IPS-15b (cell line): Measurements from ENCODE around the gene PRKAA2.

Experiments used
- H3K27me3 ChIP-seq: one replicate; pipeline ENCODE4 v1.6.1; 2013; ENCODE audit warnings: low read length; ENCODE audit not compliant: control insufficient read depth, insufficient read depth
- H3K36me3 ChIP-seq: one replicate; pipeline ENCODE4 v1.6.1; 2013; ENCODE audit warnings: low read length; ENCODE audit not compliant: control insufficient read depth, insufficient read depth
- H3K4me1 ChIP-seq: one replicate; pipeline ENCODE4 v1.6.1; 2013; ENCODE audit warnings: mild to moderate bottlenecking, low read length; ENCODE audit not compliant: control insufficient read depth, insufficient read depth
- H3K4me3 ChIP-seq: one replicate; pipeline ENCODE4 v1.5.1; 2013; ENCODE audit warnings: low read depth, low read length
- H3K9ac ChIP-seq: one replicate; pipeline ENCODE4 v1.6.1; 2013; ENCODE audit warnings: low read depth, mild to moderate bottlenecking, low read length
- H3K9me3 ChIP-seq: one replicate; pipeline ENCODE4 v1.6.1; 2013; ENCODE audit warnings: mild to moderate bottlenecking, low read length; ENCODE audit not compliant: control insufficient read depth, insufficient read depth

The PRKAA2 gene

DNA sequence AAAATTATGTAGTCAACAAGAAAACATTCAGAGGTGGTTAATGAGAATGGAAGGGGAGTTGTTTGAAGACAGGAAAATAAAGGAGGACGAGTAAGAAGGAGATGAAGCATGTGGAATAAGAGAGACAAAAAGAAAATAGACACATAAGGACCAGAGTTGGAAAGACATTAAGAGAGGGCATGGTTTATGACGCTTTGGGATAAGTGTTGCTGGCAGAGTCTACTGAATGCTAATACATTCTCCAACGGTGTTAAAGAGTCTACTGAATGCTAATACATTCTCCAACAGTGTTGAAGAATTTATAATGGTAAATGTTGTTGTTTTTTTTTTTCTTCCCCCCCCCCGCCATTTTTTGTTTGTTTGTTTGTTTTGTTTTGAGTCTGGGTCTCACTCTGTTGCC lies 13.1 kb downstream of the PRKAA2 start:
- Histone ChIP-seq H3K27me3 (no peaks in the 10 kb centered on the region), H3K4me3 (no peak overlapping the region), H3K36me3 (no peaks in the 10 kb centered on the region), H3K9ac (no peak overlapping the region), H3K9me3 (no peaks in the 10 kb centered on the region), H3K4me1 (no peaks in the 10 kb centered on the region)

DNA sequence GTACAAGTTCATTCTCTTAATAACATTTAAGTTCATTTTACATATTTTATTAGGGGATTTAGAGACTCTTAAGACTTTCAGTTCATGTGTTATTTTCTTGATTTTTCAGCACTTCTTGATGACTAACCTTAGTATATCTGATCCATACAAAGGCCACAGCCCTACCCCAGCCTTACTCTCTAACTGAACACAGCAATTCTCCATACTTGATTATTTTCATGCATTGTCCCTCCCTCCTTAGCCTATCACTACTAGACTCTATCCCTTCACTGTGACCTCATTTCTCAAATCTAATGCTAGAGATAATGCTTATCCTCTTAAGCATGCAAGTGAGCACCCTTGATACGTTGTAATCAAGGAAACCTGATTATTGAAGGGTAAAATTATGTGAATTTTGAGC lies 15.2 kb downstream of the PRKAA2 start:
- Histone ChIP-seq H3K9me3 (no peaks in the 10 kb centered on the region), H3K36me3 (no peaks in the 10 kb centered on the region), H3K4me3 (no peak overlapping the region), H3K4me1 (no peaks in the 10 kb centered on the region), H3K27me3 (no peaks in the 10 kb centered on the region), H3K9ac (no peak overlapping the region)

DNA sequence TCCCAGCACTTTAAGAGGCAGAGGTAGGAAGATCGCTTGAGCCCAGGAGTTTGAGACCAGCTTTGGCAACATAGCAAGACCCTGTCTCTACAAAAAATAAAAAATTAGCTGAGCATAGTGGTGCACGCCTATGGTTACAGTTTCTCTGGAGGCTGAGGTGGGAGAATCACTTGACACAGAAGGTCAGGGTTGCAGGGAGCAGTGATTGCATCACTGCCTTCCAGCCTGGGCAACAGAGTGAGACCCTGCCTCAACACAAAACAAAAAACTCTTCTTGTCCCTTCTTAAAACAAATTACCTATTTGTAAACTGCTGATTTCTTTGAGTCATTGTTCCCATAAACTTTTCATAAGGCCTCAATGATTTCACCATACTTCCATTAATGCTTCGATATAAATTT lies 18.7 kb downstream of the PRKAA2 start:
- no peak overlapping the region for H3K9ac ChIP-seq
- no peak overlapping the region for H3K4me3 ChIP-seq
- no peaks in the 10 kb centered on the region for H3K27me3 ChIP-seq
- no peaks in the 10 kb centered on the region for H3K9me3 ChIP-seq
- H3K36me3 ChIP-seq, result no peaks in the 10 kb centered on the region
- H3K4me1 ChIP-seq, result peaks cover 3% of the 10 kb centered on the region

DNA sequence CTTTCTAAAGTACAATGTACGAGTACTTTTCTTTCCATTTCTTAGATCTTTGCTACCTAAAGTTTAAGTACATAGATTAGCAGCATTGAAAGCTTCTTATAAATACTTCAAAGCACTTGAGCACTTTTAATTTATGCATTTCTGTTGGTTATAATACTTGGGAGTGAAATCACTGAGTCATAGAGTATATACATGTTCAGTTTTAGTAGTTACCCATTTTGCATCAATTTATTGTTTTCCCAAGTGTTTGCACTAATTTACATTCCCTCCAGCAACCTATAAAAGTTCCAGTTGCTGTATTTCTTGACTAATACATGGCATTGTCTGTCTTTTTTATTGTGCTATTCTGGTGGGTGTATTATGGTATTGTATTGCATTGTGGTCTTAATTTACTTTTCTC lies 20.3 kb downstream of the PRKAA2 start:
- Histone ChIP-seq H3K9ac (no peak overlapping the region), H3K27me3 (no peaks in the 10 kb centered on the region), H3K4me1 (peaks cover 3% of the 10 kb centered on the region), H3K4me3 (no peak overlapping the region), H3K36me3 (no peaks in the 10 kb centered on the region), H3K9me3 (no peaks in the 10 kb centered on the region)

DNA sequence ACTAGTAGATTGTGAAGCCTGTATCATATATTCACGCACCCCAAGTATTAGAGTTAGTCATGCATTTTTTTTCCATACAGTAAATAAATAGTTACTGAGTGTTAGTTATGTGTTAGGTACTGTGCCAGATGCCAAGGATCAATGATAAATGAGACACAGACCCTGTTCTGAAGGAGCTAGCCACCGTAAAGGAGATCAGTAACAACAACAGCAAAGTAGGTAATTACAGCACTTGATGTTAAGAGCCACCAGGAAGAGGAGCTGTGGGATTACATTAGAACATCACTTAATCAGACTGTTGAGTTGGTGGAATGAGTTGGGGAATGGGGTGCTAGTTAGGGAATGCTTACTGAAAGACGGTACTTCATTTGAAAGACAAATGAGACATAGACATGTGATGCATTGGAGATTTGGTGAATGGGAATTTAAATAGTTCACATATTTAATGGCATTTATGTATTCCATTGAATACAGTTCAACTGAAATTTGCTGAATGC lies 21.0 kb downstream of the PRKAA2 start:
- H3K4me3 ChIP-seq, result no peak overlapping the region
- no peaks in the 10 kb centered on the region for H3K36me3 ChIP-seq
- no peaks in the 10 kb centered on the region for H3K9me3 ChIP-seq
- peaks cover 3% of the 10 kb centered on the region for H3K4me1 ChIP-seq
- no peak overlapping the region for H3K9ac ChIP-seq
- no peaks in the 10 kb centered on the region for H3K27me3 ChIP-seq

DNA sequence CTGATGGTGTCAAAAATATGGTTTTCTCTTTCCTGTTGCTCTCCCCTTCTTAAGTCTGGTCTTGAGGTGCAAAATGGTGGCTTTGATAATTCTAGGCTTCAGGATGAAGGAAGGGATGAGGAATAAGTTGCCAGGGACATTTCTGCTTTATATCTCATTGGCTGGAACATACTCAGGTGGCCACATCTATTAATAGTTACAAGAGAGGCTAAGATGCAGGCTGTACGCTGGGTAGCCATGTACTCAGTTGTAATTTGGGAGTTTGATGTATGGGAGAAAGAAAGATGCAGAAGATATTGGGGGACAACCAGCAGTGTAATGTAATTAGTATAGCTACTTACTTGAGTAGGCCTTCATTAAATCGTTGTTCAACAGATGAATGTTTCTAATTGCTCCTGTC lies 25.2 kb downstream of the PRKAA2 start:
- Histone ChIP-seq H3K36me3 (no peaks in the 10 kb centered on the region), H3K27me3 (no peaks in the 10 kb centered on the region), H3K9ac (no peak overlapping the region), H3K9me3 (no peaks in the 10 kb centered on the region), H3K4me1 (peaks cover 3% of the 10 kb centered on the region), H3K4me3 (no peak overlapping the region)

DNA sequence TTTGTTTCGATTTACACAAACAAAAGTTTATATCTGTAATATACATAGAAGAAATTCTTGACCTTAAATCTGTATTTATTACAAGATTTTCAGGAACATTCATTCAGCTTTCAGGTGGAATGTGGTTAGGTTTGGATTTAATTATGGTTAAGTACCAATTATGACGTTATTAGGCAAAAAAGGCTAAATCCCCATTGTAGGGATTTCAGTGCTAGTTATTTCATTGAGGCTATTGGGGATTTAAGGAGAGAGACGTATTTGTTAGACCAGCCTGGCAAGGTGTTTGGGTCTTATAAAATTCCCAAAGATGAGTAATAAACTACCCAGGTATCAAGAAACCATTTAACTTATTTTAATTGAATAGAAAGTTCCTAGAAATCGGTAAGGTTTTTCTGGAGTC lies 26.0 kb downstream of the PRKAA2 start:
- no peaks in the 10 kb centered on the region for H3K27me3 ChIP-seq
- H3K9ac ChIP-seq, result no peak overlapping the region
- no peak overlapping the region for H3K4me3 ChIP-seq
- H3K9me3 ChIP-seq, result no peaks in the 10 kb centered on the region
- H3K36me3 ChIP-seq, result no peaks in the 10 kb centered on the region
- H3K4me1 ChIP-seq, result peaks cover 3% of the 10 kb centered on the region

DNA sequence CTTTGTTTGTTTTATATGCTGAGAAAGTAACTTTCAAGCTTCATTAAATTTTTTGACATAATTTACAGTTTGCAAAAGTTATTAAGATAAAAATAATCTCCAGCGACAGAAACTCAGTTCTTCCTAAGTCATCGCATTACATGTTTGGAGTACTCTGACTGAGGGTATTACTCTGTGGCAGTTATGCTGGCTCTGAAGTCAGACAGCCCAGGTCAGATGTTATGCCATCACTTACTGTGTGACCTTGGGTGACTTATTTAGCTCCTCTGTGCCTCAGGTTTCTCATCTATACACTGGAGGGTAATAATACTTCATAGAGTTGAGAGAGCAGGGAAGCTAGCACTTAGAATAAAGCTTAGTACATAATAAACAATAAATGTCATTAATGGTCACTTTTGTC lies 26.4 kb downstream of the PRKAA2 start:
- no peaks in the 10 kb centered on the region for H3K9me3 ChIP-seq
- no peaks in the 10 kb centered on the region for H3K4me1 ChIP-seq
- no peaks in the 10 kb centered on the region for H3K36me3 ChIP-seq
- no peaks in the 10 kb centered on the region for H3K27me3 ChIP-seq
- H3K9ac ChIP-seq, result no peak overlapping the region
- H3K4me3 ChIP-seq, result no peak overlapping the region

DNA sequence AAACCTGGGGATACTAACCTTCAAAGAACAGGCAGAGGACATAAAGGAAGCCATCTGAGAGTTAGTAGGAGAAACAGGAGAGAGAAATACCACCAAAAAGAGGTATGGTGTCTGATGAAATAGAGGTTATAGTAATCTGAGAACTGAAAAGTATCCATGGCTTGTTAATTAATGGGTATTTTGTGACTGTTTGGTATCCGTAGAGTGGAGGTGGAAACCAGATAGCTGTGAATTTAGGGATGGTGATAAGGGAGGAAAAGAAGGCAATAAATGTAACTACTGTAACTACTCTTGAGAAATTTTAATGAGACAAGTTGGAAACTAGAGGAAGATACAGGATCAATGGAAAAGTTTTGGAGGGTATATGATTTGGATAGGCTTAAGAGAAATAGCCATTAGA lies 27.5 kb downstream of the PRKAA2 start:
- Histone ChIP-seq H3K27me3 (no peaks in the 10 kb centered on the region), H3K36me3 (no peaks in the 10 kb centered on the region), H3K9ac (no peak overlapping the region), H3K9me3 (no peaks in the 10 kb centered on the region), H3K4me1 (no peaks in the 10 kb centered on the region), H3K4me3 (no peak overlapping the region)

DNA sequence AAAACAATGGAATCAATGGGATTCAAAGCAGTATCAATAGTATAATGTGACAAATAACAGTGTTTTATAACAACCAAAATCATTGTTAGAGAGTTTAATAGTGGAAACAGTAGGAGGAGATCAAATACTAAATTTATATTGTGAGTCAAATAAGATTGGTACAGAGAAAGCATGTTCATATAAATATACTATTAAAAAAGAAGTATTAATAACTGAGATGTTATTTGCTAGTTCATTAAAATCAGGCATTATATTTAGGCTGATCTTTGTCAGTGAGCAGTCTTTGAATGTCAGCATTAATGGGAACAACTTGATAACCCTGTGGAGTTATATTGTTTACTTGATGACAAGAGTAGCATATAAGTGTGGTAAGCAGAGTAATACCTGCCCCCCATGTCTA lies 30.6 kb downstream of the PRKAA2 start:
- no peaks in the 10 kb centered on the region for H3K4me1 ChIP-seq
- H3K36me3 ChIP-seq, result no peaks in the 10 kb centered on the region
- H3K9me3 ChIP-seq, result no peaks in the 10 kb centered on the region
- H3K4me3 ChIP-seq, result no peak overlapping the region
- H3K27me3 ChIP-seq, result no peaks in the 10 kb centered on the region
- no peak overlapping the region for H3K9ac ChIP-seq

DNA sequence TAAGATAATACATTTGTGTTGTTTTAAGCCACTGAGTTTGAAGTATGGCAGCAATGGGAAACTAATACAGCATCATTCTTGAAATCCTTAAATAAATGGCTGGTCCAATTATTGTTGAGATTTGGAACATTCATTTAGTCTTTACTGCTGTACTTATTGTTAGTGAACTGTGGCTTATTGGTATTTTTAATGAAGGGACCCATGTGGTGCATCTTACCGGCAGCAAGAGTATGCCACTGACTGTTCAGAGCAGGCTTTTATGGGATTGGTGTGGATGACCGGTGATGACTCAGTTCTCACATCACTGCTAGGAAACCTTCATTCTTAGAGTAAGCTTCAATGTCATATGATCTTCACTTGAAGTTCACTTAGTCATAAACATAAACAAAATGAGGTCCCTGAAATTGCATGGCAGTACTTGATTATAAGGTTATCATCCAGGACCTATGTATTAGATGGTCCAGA lies 31.5 kb downstream of the PRKAA2 start:
- H3K4me1 ChIP-seq, result no peaks in the 10 kb centered on the region
- H3K36me3 ChIP-seq, result no peaks in the 10 kb centered on the region

DNA sequence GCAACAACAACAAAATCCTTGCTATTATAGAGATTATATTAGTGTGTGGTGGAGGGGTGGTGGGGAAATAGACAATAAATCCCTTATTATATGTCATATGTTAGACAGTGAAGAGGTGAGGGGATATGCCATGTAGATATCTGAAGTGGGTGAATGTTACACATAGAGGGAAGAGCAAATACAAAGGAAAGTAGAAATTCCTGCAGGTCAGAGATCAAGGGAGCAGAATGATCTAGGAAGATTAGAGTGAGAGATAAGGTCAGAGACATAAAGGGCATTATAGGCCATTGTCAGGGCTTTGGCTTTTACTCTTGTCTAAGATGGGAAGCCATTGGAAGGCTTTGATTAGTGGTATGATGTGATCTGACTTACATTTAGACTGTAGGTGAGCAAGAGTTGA lies 38.5 kb downstream of the PRKAA2 start:
- H3K36me3 ChIP-seq, result no peaks in the 10 kb centered on the region

More for the DNA sequence above, 31.5 kb downstream of the PRKAA2 start:
- Histone ChIP-seq H3K4me3 (no peak overlapping the region), H3K9ac (no peak overlapping the region), H3K9me3 (no peaks in the 10 kb centered on the region), H3K27me3 (no peaks in the 10 kb centered on the region)

DNA sequence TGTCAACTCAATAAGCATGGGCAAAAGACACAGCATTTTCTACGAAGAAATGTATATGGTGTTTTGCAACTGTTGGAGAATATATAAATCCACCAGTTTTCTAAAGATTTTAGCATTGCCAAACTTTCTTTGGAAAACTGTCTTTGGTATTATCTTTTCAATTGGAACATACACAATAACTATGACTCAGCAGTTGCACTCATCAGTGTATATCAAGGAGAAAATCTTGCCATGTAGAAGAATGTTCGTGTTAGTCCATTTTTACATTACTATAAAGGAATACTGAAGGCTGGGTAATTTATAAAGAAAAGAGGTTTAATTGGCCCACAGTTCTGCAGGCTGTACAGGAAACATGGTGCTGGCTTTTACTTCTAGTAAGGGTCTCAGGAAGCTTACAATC lies 41.1 kb downstream of the PRKAA2 start:
- Histone ChIP-seq H3K27me3 (no peaks in the 10 kb centered on the region), H3K4me1 (peaks cover 8% of the 10 kb centered on the region), H3K9me3 (no peaks in the 10 kb centered on the region), H3K9ac (no peak overlapping the region), H3K4me3 (no peak overlapping the region), H3K36me3 (no peaks in the 10 kb centered on the region)

More for the DNA sequence above, 38.5 kb downstream of the PRKAA2 start:
- Histone ChIP-seq H3K4me3 (no peak overlapping the region), H3K9me3 (no peaks in the 10 kb centered on the region), H3K9ac (no peak overlapping the region), H3K27me3 (no peaks in the 10 kb centered on the region), H3K4me1 (peaks cover 5% of the 10 kb centered on the region)
